Stimulated activated CD4-positive, alpha-beta T cell treated with anti-CD3 and anti-CD28 coated beads, Interleukin-2, amount 100 ng/mL, for 4 hours (primary cell): ENCODE measurements around the gene DNMBP.

Source experiments
- DNase-seq: peaks from one replicate; pipeline ENCODE4 v3.0.0-alpha.2; 2020; ENCODE audit warnings: low read depth

The DNMBP gene

DNA sequence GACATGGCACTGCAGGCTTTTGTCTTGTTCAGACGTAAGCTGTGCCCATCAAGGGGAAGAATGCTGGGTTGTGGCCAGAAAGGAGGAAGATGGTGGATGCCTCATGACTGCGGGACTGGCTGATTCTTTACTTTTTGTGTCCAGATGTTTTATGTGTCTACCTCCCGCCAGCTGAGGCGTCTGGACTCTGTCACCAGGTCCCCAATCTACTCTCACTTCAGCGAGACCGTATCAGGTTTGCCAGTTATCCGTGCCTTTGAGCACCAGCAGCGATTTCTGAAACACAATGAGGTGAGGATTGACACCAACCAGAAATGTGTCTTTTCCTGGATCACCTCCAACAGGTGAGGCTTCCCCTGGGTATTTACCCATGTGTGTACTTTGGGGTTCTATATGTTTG is 173.8 kb downstream of the DNMBP start:
- no peak for DNase-seq

DNA sequence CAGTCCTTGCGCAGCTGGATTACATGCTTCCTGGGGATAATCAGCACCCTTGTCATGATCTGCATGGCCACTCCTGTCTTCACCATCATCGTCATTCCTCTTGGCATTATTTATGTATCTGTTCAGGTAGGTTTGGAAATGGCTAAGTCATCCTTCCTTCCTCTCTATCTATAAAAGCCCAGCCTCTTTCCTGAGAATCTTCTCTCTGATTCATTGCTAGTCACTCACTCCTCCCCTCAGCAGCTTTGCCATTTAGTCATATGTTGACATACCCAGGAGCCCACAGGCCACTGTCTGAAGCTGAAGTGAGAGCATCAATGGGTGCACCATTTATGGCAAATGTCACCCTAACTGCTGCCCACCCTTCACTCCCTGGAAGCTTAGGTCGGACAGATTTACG is 175.3 kb downstream of the DNMBP start:
- DNase-seq = no peak

DNA sequence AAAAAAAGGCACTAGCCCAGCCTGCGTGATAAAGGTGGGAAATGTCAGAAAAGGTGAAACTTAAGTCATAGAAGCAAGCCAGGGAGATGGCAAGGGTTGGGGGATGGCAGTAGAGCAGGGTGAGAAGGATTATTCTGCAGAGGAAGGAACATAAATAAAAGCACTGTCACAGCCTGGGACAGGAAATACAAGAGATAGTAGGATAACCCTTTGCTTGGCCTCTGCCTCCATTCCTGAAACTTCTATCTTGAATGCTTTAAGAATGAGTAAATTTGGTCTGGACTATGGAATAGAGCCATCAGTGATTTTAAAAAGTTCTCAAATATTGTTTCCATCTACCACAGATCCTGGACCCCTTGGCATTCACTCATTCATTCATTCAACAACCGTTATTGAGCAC is 177.3 kb downstream of the DNMBP start:
- no peak for DNase-seq

DNA sequence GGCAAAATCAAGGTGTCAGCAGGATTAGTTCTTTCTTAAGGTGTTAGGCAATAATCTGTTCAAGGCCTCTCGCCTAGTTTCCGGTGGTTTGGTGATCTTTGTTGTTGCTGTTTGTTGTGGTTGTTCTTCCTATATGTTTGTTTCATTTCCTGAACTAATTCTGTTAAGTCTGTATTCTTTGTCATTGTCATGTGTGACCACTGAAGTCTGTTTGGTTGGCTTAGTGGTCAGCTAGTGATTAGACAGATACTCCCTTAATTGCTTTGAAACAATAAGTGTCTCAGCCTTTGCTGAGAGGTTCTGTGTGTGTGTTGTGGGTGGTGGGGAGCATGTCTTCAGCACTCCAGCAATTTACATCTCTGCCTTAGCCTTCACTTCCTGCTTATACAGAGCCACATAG is 181.3 kb downstream of the DNMBP start:
- no peak for DNase-seq

DNA sequence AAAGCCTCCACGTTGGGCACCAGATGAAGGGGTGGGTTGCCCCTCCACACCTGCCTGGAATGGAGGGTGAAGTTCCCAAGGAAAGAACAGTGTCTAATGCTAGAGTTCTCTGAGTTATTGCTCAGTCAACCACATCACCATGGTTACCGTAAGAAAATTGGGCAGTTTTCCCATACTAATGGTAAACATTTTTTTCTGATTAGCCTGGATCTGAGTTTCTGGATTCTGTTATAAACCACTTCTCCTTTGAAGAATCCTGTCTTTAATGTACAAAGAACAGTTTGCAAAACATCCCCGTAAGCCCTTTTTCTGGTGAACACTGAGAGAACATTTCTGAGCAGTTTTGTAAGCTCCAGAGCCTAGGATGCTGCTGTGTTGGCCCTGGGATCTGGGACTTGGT is 181.8 kb downstream of the DNMBP start:
- DNase-seq = no peak
